PC-3 (cell line): ENCODE measurements around the gene SLC16A11. TPM values are rescaled to one million over a fixed set of nuclear protein-coding genes. Genes with fewer than 3 reads are reported as not detected.

Experiments
- ATAC-seq: fragments of 200-7000 bp; cut with Tn5 transposase; 2 replicates; pipeline ENCODE4 v1.9.1; 2020; ENCODE audit warnings: mild to moderate bottlenecking, moderate library complexity
- BruUV-seq: library from RNA; stranded (reverse); fragments of 400-500 nt; replicated peaks from 2 replicates; lab custom pipeline; 2021; lab: Mats Ljungman, UMichigan
- CTCF ChIA-PET: fragments of 300-600 bp; sonication (Branson Sonifier 250); formaldehyde crosslinking; loops from one replicate; lab custom pipeline; 2022; ENCODE audit warnings: antibody characterized with exemption; lab: Charles Lee
- POLR2A ChIA-PET: fragments of 300-600 bp; sonication (Branson Sonifier 250); formaldehyde crosslinking; loops from one replicate; lab custom pipeline; 2022; ENCODE audit warnings: antibody characterized with exemption; ENCODE audit not compliant: unreplicated experiment; lab: Charles Lee
- DNase-seq: peaks from one replicate; pipeline ENCODE4 v3.0.0-alpha.2; 2015
- H2AFZ ChIP-seq: fragments of 300-600 bp; sonication (generic); 2 replicates; pipeline ENCODE4 v1.6.0; 2016; ENCODE audit warnings: antibody characterized with exemption, low read length
- H3F3A ChIP-seq: fragments of 300-600 bp; sonication (generic); one replicate; pipeline ENCODE4 v1.6.0; 2017; ENCODE audit warnings: antibody characterized with exemption, low read length, control low read depth, mild to moderate bottlenecking; ENCODE audit not compliant: unreplicated experiment
- H3K27ac ChIP-seq: fragments of 300-600 bp; sonication (generic); 2 replicates; pipeline ENCODE4 v1.5.1; 2016; ENCODE audit warnings: mild to moderate bottlenecking, low read length
- H3K27me3 ChIP-seq: fragments of 300-600 bp; sonication (generic); 2 replicates; pipeline ENCODE4 v1.6.1; 2016; ENCODE audit warnings: low read length, mixed read lengths
- H3K36me3 ChIP-seq: fragments of 300-600 bp; sonication (generic); 2 replicates; pipeline ENCODE4 v1.6.1; 2016; ENCODE audit warnings: low read depth, mixed run types, low read length, mixed read lengths
- H3K4me1 ChIP-seq: fragments of 300-600 bp; sonication (generic); 2 replicates; pipeline ENCODE4 v1.5.1; 2016; ENCODE audit warnings: low read length; ENCODE audit not compliant: insufficient read depth
- H3K4me2 ChIP-seq: fragments of 300-600 bp; sonication (generic); 2 replicates; pipeline ENCODE4 v1.6.0; 2016; ENCODE audit warnings: low read length
- H3K4me3 ChIP-seq: fragments of 300-600 bp; sonication (generic); 2 replicates; pipeline ENCODE4 v1.5.1; 2016; ENCODE audit warnings: mild to moderate bottlenecking, low read length, mixed read lengths
- H3K79me2 ChIP-seq: fragments of 300-600 bp; sonication (generic); 2 replicates; pipeline ENCODE4 v1.6.1; 2017; ENCODE audit warnings: low read length, mixed read lengths
- H3K9ac ChIP-seq: fragments of 300-600 bp; sonication (generic); 2 replicates; pipeline ENCODE4 v1.6.0; 2016; ENCODE audit warnings: mild to moderate bottlenecking, low read length
- H3K9me2 ChIP-seq: fragments of 300-600 bp; sonication (generic); replicated peaks from 2 replicates; pipeline ENCODE4 v1.6.1; 2016; ENCODE audit warnings: mixed run types, low read length, mixed read lengths
- H3K9me3 ChIP-seq: fragments of 300-600 bp; sonication (generic); 2 replicates; pipeline ENCODE4 v1.6.1; 2016; ENCODE audit warnings: low read length, mixed read lengths
- H4K20me1 ChIP-seq: fragments of 300-600 bp; sonication (generic); 2 replicates; pipeline ENCODE4 v1.6.1; 2016; ENCODE audit warnings: low read length, mixed read lengths
- EZH2 ChIP-seq: fragments of 300-600 bp; sonication (generic); IDR thresholded peaks from one replicate; pipeline ENCODE4 v1.6.1; 2017; ENCODE audit warnings: antibody characterized with exemption, mild to moderate bottlenecking, low read length; ENCODE audit not compliant: unreplicated experiment
- EZH2phosphoT487 ChIP-seq: fragments of 300-600 bp; sonication (generic); IDR thresholded peaks from 2 replicates; pipeline ENCODE4 v1.6.1; 2018; ENCODE audit warnings: mild to moderate bottlenecking, antibody characterized with exemption, low read length, borderline replicate concordance
- intact Hi-C: fragments of 100-400 bp; cut with micrococcal nuclease; formaldehyde crosslinking; loops from 2 replicates; pipeline ENCODE4 v1.9.0; 2023
- total RNA-seq: library from RNA; depleted of rRNA; stranded (reverse); fragments of >200 nt; gene quantifications from 2 replicates; pipeline ENCODE4 v1.2.3, GENCODE V29; 2014
- TF ChIP-seq, protein P1 (sequence below): fragments of 300-600 bp; sonication (generic); conservative IDR thresholded peaks from 2 replicates; pipeline ENCODE4 v1.5.1; 2017; ENCODE audit warnings: antibody characterized with exemption, low read depth, mild to moderate bottlenecking, low read length

SLC16A11 gene
- total RNA-seq, 1 experiment from 2014 or later, result not detected

DNA sequence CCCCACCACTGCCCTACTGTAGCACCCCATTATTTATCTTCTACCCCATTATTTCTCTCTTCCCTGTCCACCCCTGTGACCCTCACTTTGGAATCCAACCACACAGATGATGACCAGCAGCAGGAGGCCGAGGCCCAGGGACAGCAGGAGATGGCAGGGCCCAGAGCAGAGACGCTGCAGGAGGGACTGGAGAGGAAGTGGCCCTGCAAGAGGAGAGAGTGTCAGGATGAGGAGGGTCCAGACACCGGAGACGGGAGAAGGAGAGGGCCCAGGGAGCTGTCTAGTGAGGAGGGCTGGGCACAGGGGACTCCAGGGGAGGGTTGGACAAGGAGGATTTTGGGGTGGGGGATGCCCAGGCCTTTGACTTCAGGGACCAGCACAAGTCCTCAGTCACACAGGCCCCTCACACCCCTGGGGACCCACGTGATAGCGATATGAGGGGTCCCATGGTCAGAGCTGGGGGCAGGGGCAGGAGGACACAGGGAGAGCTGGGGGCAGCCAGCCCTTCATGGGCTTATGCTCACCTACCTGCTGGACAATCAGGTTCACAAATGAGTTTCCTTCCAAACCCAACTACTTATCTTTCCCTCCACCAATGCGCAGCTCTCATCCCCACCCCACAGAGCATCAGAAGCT lies 34.1 kb upstream of the SLC16A11 start:
- Histone ChIP-seq H3F3A (no peaks in the 10 kb centered on the region), H4K20me1 (no peaks in the 10 kb centered on the region), H3K4me2 (no peak overlapping the region), H3K4me3 (no peak overlapping the region), H3K36me3 (no peaks in the 10 kb centered on the region), H3K79me2 (no peaks in the 10 kb centered on the region), H3K4me1 (no peaks in the 10 kb centered on the region), H3K9ac (no peak overlapping the region), H3K9me3 (no peaks in the 10 kb centered on the region), H3K27me3 (no peaks in the 10 kb centered on the region), H2AFZ (no peak overlapping the region), H3K27ac (no peak overlapping the region), H3K9me2 (no peaks in the 10 kb centered on the region)
- ChIA-PET POLR2A (no interaction called here), CTCF (no interaction called here)
- DNase-seq (no peak), ATAC-seq (no peak)
- BruUV-seq, result no TSS peak
- no peak for TF ChIP-seq EZH2
- no peak for TF ChIP-seq EZH2phosphoT487
- TF ChIP-seq, protein P1, sequence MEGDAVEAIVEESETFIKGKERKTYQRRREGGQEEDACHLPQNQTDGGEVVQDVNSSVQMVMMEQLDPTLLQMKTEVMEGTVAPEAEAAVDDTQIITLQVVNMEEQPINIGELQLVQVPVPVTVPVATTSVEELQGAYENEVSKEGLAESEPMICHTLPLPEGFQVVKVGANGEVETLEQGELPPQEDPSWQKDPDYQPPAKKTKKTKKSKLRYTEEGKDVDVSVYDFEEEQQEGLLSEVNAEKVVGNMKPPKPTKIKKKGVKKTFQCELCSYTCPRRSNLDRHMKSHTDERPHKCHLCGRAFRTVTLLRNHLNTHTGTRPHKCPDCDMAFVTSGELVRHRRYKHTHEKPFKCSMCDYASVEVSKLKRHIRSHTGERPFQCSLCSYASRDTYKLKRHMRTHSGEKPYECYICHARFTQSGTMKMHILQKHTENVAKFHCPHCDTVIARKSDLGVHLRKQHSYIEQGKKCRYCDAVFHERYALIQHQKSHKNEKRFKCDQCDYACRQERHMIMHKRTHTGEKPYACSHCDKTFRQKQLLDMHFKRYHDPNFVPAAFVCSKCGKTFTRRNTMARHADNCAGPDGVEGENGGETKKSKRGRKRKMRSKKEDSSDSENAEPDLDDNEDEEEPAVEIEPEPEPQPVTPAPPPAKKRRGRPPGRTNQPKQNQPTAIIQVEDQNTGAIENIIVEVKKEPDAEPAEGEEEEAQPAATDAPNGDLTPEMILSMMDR, result no peak
- intact Hi-C loops, result no loop called here

DNA sequence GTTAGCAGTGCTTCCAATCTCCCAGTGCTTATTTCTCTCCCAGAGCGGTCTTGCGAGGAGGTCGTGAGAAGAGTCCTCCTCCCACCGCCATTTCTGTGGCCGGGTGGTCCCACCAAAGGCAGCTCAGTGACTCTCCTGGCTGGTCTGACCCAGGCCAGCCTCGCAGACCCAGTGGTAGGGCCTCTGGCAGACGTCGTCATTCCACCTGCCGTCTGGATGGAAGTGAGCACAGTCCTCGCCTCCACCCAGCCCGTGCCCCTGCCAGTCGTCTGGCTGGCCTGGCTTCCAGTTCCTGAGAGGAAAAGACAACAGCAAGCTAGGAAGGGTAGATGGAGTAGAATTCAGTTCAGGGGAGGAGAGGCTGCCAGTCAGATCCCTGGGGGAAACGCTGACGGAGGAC lies 31.0 kb upstream of the SLC16A11 start:
- TF ChIP-seq EZH2phosphoT487, result no peak
- TF ChIP-seq EZH2, result no peak
- TF ChIP-seq, protein P1, result no peak
- Histone ChIP-seq H3F3A (no peaks in the 10 kb centered on the region), H3K27ac (no peak overlapping the region), H4K20me1 (no peaks in the 10 kb centered on the region), H3K9me3 (no peaks in the 10 kb centered on the region), H3K9me2 (no peaks in the 10 kb centered on the region), H3K4me2 (no peak overlapping the region), H3K4me3 (no peak overlapping the region), H3K4me1 (no peaks in the 10 kb centered on the region), H3K9ac (no peak overlapping the region), H2AFZ (no peak overlapping the region), H3K79me2 (no peaks in the 10 kb centered on the region), H3K36me3 (no peaks in the 10 kb centered on the region), H3K27me3 (no peaks in the 10 kb centered on the region)
- ATAC-seq, result no peak
- BruUV-seq, result no TSS peak
- ChIA-PET POLR2A (no interaction called here), CTCF (no interaction called here)
- no peak for DNase-seq
- intact Hi-C loops, result no loop called here

DNA sequence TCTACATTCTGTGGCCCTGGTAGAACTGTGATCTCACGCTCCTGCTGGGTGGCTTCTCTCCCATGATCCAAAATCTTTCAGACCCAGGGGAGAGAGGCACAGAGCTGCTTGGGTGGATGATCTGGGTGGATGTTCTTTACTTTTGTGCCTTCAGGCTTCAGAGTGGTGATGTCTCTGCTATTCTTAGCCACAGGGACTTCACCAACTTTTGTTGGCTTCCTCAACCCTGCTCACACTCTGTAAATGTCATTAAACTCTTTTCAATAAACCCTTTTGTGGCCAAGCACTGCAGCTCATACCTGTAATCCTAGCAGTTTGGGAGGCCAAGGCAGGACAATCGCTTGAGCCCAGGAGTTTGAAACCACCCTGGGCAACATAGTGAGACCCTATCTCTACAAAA lies 28.5 kb upstream of the SLC16A11 start:
- POLR2A ChIA-PET, result no interaction called here

More for the DNA sequence above, 28.5 kb upstream of the SLC16A11 start:
- TF ChIP-seq, protein P1, result no peak
- TF ChIP-seq EZH2 (no peak), EZH2phosphoT487 (no peak)
- Histone ChIP-seq H4K20me1 (no peaks in the 10 kb centered on the region), H3K79me2 (no peaks in the 10 kb centered on the region), H3F3A (no peaks in the 10 kb centered on the region), H3K27me3 (no peaks in the 10 kb centered on the region), H3K36me3 (no peaks in the 10 kb centered on the region), H2AFZ (no peak overlapping the region), H3K27ac (no peak overlapping the region), H3K9me3 (no peaks in the 10 kb centered on the region), H3K4me3 (no peak overlapping the region), H3K4me1 (no peaks in the 10 kb centered on the region), H3K4me2 (no peak overlapping the region), H3K9ac (no peak overlapping the region), H3K9me2 (no peaks in the 10 kb centered on the region)
- ATAC-seq (no peak), DNase-seq (no peak)
- CTCF ChIA-PET, result no interaction called here
- no TSS peak for BruUV-seq
- intact Hi-C loops, result no loop called here
